ENCODE data around the gene SYT1.

DNA sequence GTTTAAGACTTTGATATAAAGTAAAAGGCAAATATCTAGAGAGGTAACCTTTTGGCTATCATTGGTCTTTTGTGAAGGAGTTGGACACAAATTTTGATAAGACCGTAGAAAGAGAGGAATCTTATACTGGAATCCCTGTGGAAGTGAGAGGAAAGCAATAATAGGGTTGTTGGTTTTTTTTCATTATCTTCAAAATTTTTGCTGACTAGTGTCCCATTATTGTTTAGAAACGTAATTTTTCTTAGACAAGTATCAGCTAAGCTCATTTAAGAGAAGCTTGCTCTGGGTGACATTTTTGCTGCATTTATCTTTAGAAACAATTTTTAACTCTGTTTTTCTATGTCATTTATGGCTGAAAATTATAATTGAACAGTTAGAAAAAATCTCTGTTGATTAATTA lies 300.3 kb downstream of the SYT1 start:
- no peak for TF ChIP-seq EZH2 (IDR thresholded peaks at IDR 0.05; ENCODE audit: insufficient read depth, low read length)
- TF ChIP-seq, protein P1, sequence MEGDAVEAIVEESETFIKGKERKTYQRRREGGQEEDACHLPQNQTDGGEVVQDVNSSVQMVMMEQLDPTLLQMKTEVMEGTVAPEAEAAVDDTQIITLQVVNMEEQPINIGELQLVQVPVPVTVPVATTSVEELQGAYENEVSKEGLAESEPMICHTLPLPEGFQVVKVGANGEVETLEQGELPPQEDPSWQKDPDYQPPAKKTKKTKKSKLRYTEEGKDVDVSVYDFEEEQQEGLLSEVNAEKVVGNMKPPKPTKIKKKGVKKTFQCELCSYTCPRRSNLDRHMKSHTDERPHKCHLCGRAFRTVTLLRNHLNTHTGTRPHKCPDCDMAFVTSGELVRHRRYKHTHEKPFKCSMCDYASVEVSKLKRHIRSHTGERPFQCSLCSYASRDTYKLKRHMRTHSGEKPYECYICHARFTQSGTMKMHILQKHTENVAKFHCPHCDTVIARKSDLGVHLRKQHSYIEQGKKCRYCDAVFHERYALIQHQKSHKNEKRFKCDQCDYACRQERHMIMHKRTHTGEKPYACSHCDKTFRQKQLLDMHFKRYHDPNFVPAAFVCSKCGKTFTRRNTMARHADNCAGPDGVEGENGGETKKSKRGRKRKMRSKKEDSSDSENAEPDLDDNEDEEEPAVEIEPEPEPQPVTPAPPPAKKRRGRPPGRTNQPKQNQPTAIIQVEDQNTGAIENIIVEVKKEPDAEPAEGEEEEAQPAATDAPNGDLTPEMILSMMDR (IDR thresholded peaks at IDR 0.05; ENCODE audit: insufficient read depth, low read depth, low read length): no peak

Data from astrocyte (in vitro differentiated cells and primary cell).